UCSD-AML1 (cell line): ENCODE measurements around the gene HOATZ.

ENCODE experiments used
- DNase-seq: peaks from one replicate; lab custom pipeline; 2025; ENCODE audit not compliant: unreplicated experiment; lab: John Stamatoyannopoulos, UW

Gene HOATZ

GRCh38 chr11:111548525-111548924, 33.9 kb downstream of the HOATZ start:
- DNase-seq: no peak

DNA sequence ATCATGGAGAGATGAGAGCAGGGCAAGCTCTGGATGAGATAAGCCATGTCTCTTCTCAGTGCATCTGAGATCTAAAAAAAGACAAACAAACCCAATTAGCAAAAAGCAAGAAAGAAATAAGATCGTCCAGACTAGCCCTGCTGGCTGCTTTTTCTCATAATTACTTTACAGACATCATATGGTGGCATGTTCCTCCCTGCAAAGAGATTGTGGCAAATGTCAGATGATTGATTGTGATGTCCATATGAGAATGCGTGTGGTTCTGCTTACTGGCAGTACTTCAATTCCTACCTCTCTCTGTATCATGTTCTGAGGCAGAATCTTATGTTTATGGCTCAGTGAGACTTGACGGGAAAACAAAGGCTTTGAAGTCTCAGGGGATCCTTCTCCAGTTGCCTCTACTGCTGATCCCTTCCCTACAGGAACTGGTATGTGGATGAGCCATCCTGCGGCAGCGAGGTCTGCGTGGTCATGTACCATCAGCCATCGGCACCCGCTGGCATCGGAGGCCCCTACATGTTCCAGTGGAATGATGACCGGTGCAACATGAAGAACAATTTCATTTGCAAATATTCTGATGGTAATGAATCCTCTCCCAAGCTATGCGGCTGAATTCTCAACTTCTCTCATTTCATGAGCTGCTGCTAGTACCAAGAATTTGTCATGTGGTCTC, 34.8 kb downstream of the HOATZ start:
- no peak for DNase-seq

GRCh38 chr11:111549869-111550203, 35.3 kb downstream of the HOATZ start:
- DNase-seq: no peak

GRCh38 chr11:111550258-111550657, 35.7 kb downstream of the HOATZ start:
- DNase-seq: no peak

DNA sequence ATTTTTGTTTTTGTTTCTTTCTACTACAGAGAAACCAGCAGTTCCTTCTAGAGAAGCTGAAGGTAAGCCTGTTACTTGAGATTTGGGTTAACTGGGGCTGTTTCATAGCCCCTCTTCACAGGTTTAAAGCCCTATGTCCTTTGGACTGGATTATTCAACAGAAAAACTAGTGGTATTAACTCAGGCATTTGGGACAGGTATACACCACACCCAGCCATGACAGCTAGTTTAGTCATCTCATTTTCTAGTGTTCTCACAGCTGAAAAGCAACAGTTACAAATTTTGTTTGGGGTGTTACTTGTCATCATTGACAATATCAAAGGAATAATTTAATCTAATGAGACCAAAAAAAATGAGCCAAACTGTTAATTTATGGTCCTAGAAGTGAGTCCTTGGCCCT, 40.0 kb downstream of the HOATZ start:
- no peak for DNase-seq

GRCh38 chr11:111555255-111555654, 40.7 kb downstream of the HOATZ start:
- no peak for DNase-seq

DNA sequence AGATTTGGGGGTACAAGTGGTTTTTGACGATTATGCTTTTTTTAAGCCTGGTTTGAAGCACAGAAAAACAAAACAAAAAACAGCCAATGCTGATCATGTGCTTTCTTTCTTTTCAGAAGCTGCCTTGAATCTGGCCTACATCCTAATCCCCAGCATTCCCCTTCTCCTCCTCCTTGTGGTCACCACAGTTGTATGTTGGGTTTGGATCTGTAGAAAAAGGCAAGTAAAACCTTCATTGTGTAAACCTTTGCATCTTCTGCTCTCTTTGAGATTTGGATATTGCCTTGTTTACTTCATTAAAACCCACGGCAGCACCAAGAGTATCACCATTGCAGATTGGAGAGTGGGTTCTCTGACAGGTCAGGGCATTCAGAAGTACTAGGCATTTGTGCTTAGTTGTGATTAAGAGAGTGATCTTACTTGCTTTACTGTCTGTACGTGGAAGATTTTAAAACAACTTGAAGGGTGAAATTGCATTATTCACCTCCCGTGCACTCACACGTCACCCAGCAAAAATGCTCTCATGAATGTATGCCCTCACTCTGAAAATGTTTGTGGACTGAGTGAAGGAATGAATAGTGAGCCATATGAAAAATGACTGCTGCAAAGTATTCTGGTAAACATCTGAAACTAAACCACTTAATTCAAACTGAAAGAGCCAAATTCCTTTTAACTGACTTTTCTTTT, 43.0 kb downstream of the HOATZ start:
- DNase-seq: no peak

- DNase-seq: no peak
Measured at GRCh38 chr11:111559800-111560464, 45.4 kb downstream of the HOATZ start.

GRCh38 chr11:111560800-111561199, 46.2 kb downstream of the HOATZ start:
- no peak for DNase-seq

DNA sequence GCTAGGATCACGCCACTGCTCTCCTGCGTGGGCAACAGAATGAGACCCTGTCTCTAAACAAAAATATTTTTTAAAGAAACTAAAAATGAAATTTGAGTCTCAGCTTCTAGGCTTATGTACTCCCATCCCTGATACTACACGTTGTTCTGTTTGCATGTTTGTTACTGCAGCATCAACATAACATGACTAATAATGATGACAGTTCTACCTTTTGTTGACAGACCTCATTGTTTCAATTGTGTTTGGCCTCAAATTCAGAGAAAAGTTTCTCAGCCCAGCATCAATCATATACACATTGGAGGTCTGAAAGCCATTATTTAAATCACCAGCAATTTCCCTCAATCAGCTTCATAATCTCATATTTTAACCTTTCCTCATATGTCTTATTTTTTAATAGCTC, 46.7 kb downstream of the HOATZ start:
- no peak for DNase-seq

- no peak for DNase-seq
Measured at GRCh38 chr11:111561791-111562325, 47.3 kb downstream of the HOATZ start.

DNA sequence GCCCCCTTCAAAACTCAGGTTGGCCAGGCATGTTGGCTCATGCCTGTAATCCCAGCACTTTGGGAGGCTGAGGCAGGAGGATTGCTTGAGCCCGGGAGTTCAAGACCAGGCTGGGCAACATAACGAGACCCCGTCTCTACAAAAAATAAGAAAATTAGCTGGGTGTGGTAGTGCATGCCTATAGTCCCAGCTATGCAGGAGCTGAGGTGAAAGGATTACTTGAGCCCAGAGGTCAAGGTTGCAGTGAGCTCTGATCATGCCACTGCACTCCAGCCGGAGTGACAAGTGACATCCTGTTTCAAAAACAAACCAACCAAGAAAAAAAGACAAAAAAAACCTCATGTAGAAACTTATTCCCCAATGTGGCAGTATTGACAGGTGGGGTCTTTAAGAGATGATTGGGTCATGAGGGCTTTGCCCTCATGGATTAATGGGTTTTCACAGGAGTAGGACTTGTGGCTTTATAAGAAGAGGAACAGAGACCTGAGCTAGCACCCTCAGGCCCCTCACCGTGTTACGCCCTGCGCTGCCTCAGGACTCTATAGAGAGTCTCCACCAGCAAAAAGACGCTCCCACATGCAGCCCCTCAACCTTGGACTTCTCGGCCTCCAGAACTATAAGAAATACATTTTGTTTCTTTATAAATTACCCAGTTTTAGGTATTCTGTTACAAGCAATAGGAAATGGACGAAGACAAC, 48.3 kb downstream of the HOATZ start:
- no peak for DNase-seq

DNA sequence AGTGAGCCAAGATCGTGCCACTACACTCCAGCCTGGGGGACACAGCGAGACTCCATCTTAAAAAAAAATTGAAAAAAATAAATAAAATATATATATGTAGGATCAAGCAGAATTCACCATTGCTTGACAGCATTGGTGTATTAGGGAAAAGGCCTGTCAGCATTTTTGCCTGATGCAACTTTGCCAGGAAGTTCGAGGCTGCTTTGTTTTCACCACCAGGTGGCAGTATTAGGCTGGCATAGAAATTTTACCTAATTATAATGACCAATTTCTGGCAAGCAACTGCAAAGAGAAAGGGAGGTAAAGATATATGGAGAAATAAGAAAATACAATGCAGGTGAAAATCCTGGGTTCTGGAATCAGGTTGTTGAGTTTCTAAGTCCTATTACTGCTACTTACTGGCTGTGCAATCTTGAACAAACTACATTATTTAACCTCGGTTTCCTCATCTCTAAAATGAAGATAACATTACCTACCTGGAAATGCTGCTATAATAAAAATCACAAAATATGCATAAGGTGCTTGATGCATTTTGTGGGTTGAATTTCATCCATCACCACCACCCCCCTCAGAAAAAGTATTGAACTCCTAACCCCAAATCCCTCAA, 50.6 kb downstream of the HOATZ start:
- DNase-seq: peak; percentile 53

GRCh38 chr11:111566324-111566723, 51.7 kb downstream of the HOATZ start:
- DNase-seq: no peak

DNA sequence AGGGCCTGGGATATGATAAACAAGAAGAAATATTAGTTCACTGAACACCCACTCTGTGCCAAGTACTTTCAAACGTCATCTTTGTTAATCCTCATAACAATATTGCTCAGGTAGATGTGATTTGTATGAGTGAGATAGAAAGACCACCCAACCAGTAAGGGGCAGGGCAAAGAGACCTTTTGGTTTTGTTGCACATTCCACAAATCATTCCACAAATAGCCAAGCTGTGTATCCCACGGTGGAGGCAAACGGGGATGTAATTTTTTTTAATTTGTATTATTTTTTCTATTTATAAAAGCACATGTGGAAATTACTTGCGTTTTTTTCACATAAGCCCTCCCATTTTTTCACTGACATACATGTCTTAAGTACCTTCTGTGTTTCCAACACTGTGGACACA, 54.9 kb downstream of the HOATZ start:
- no peak for DNase-seq

DNA sequence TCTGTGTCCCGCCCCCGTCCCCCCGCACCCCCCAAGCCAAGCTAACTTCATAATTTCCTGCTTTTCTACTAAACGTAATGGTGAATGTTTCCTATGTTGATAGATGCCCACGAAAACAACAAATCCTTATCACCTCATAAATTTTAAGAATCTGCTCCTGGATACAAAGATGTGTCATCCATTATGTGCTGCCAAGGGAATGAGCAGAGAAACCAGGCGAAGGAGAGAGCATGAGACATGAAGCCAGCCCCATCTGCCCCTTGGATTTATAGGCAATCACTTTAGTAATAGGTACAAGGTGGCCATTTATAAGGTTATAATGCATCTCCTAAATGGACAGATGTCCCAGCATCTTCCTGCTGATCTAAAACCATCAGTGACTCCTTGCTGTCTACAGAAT, 56.2 kb downstream of the HOATZ start:
- DNase-seq: no peak

DNA sequence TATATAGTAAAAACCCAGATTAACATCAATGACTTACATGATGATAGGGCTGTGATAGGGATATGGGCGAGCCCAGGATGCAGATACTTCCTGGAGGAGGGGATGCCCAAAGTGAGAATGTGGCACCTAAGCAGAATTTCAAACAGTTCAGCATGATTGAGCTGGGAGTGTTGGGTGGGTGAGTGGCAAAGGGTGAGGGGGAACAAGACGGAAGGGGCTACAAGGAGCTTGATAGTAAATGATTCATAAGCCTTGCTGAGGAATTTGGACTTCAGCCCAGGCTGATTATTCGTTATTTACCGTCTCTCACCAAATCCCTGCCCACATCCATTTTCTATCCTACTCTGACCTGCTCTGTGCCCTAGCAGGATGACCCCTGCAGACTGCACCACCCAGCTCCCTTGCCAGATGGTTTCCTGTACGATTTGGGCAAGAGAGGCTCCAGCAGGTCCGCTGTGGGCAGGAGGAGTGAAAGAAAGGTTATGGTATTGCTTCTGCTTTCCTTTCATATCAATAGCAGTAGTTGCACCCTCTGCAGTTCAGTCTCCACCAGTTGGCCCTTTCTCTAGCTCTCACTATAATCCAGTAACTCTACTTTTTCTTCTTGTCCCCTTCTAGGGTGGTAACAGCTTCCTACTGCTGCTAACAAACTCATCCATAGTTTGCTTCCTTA, 57.4 kb downstream of the HOATZ start:
- DNase-seq: no peak

GRCh38 chr11:111572581-111572980, 58.0 kb downstream of the HOATZ start:
- DNase-seq: no peak

GRCh38 chr11:111573821-111574249, 59.3 kb downstream of the HOATZ start:
- no peak for DNase-seq

DNA sequence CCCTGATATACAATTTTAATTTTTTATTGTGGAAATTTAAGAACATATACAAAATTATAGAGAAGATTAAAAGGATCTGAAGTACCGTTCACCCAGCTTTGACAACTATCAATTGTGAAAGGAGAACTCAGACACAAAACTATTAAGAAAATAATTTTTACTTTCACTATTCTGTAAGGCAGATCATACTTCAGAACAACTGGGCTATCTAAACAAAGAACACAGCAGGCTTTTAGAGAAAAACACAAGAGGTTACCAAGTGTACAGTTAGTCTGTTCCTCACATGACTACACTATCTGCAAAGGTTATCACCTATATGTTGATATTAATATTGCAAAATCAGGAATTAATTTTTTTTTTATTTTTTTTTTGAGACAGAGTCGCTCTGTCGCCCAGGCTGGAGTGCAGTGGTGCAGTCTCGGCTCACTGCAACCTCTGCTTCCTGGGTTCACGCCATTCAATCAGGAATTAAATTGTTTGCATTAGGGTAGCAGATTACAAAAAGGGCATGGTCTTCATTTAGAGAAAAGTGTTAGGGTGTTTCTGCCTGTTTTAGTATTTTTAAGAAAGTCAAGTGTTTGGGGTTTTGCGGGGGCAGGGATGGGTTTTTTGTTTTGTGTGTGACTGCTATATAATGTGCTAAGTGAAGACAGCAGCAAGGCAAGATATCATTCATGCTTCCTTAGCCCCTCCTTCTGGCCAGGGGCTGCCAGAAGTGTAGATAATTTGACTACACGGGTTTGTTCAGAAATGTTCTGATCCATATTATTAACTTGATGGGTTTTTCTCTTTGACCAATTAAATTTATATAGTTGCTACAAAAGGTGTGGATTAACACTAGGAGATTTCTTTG, 60.0 kb downstream of the HOATZ start:
- no peak for DNase-seq
